HG03280 (cell line): ENCODE results near the gene SSTR3.
"Not testable (repeated sequence)": the region's sequence is repeated elsewhere in the genome, so short reads cannot be mapped to it uniquely, and the experiment has no call there.

Experiments
- ATAC-seq: cut with Tn5 transposase; IDR thresholded peaks from one replicate; pipeline ENCODE4 v1.9.1; 2021; ENCODE audit warnings: mild to moderate bottlenecking, moderate library complexity; ENCODE audit not compliant: unreplicated experiment

SSTR3 gene

GRCh38 chr22:37183432-37184379 lies 28.6 kb downstream of the SSTR3 start:
- no peak for ATAC-seq

DNA sequence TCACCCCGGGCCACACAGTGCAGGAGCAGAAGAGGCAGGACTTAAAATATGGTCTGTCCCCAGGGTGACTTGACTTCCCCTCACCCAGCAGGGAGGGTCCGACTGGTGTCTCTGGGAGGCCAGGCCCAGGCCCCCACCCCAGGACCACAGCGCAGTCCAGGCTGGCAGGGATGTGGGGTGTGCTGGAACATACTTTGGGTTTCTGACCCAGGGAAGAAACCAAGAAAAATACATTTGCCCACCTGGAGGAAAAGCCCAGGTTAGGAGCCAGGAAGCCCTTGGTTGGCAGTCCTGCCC lies 29.4 kb downstream of the SSTR3 start:
- ATAC-seq: no peak

- no peak for ATAC-seq
Measured at GRCh38 chr22:37182101-37182948, 30.0 kb downstream of the SSTR3 start.

DNA sequence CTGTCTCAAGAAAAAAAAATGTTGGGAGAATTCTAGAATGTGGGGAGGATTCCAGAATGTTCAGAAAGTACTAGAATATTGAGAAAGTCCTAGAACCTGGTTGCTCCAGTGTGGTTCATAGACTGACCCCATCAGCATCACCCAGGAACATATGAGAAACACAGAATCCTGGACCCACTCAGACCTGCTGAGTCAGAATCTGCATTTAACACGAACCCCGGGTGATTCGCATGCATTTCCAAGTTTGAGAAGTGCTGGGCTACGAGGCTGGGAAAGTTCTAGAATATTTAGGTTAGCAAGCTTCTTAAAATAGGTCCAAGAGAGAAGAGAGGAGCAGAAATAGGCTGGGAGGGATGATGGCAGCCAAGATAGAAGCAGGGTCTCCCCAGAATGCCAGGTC lies 30.6 kb downstream of the SSTR3 start:
- no peak for ATAC-seq

- no peak for ATAC-seq
Measured at GRCh38 chr22:37180531-37181231, 31.6 kb downstream of the SSTR3 start.

GRCh38 chr22:37179622-37180420 lies 32.5 kb downstream of the SSTR3 start:
- no peak for ATAC-seq

GRCh38 chr22:37179126-37179470 lies 33.2 kb downstream of the SSTR3 start:
- no peak for ATAC-seq

GRCh38 chr22:37178350-37179125 lies 33.7 kb downstream of the SSTR3 start:
- ATAC-seq: no peak

DNA sequence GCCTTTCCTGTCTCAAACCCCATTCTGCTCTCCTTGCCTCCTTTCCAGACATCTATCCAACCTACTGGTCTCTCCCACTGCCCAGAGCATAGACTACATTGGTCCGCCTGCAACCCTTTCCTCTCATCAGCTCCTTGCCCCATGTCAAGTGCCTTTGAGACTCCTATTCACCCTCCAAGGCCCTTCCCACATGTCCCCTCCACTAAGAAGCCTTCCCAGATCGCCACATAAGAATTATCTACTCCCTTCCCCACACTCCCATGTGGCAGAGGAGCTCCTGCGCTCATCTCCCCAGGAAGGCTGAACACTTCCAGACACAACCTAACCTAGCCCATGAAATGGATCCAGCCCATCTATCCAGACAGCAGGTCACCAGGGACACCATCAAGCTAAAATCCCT lies 34.5 kb downstream of the SSTR3 start:
- ATAC-seq: no peak

GRCh38 chr22:37177221-37177620 lies 35.1 kb downstream of the SSTR3 start:
- no peak for ATAC-seq

- no peak for ATAC-seq
Measured at GRCh38 chr22:37176464-37177061, 35.7 kb downstream of the SSTR3 start.

- no peak for ATAC-seq
Measured at GRCh38 chr22:37175414-37176281, 36.6 kb downstream of the SSTR3 start.

- no peak for ATAC-seq
Measured at GRCh38 chr22:37174964-37175363, 37.3 kb downstream of the SSTR3 start.

- no peak for ATAC-seq
Measured at GRCh38 chr22:37173709-37174108, 38.6 kb downstream of the SSTR3 start.

DNA sequence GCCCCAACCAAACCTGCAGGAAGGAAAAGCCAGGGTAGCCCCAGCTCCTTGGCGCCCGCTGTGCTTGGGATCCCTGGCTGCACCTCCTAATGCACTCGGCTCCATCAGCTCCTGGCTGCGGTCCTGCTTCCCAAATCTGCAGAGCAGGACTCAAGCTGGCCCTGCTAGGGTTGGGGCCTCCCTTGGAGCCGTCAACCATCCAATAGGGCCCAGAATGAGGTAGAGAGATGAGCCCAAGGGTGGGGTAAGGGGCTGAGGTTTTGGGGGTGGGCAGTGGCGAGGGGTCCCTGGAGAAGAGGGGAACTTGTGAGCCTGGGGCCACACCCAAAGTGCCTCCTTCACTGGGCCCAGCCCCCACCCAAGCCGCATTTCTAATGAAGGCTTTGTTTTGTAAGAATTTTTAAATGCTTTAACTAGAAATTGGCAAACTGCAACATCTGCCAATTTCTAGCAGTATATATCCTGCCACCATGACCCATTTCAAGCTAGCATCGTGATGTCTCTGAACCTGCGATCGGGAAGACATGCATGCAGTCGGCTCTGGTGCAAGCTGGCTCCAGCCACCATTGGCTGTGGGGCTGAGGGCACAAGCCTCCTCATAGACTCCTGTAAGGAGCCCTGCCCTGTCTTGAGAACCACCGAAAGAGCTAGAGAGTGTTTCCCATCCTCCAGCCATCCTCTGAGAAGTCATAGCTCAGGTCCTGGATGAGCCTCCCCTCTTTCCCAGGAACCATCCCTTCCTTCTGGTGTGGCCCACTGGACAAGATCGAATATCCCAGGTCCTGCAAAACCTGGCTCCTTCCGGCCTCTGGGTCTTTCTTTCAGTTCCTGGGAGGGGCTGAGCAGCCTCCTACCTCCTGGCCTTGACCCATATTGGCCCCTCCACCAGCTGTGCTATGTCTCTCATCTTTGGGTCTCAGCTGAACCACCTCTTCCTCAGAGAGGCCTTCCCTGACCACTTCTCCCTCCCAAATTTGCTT lies 39.7 kb downstream of the SSTR3 start:
- no peak for ATAC-seq

- ATAC-seq: no peak
Measured at GRCh38 chr22:37171662-37172061, 40.6 kb downstream of the SSTR3 start.

DNA sequence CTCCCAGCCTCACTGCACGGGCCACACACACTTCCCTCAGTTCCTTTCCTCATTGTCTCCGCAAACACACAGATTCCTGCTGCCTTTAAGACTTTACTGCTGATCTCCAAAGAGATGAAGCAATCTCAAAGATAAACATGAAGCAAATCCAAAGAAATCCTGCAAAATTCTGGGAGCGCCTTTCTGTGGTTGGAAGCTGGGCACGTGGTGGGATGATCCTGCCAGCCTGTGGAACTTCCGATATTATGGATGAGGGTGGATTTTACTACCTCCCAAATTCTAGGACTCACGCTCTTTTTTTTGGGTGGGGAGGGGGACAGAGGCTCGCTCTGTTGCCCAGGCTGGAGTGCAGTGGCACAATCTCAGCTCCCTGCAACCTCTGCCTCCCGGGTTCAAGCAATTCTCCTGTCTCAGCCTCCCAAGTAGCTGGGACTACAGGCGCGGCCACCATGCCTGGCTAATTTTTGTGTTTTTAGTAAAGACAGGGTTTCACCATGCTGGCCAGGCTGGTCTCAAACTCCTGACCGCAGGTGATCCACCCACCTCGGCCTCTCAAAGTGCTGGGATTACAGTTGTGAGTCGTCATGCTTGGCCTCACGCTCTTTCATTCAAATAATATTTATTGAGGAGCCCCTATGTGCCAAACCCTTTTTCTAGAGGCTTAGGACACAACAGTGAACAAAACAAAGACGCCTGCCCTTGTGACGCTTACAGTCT lies 41.4 kb downstream of the SSTR3 start:
- not testable (repeated sequence) for ATAC-seq
